ENCODE measurements around the gene UCN. TPM values are rescaled to one million over a fixed set of nuclear protein-coding genes. Genes with fewer than 3 reads are reported as not detected.

UCN gene
- total and polyA plus RNA-seq, 2 donors (not counting 1 experiment from before 2014, with no cell fraction given): 1.2 TPM; not detected in 1

DNA sequence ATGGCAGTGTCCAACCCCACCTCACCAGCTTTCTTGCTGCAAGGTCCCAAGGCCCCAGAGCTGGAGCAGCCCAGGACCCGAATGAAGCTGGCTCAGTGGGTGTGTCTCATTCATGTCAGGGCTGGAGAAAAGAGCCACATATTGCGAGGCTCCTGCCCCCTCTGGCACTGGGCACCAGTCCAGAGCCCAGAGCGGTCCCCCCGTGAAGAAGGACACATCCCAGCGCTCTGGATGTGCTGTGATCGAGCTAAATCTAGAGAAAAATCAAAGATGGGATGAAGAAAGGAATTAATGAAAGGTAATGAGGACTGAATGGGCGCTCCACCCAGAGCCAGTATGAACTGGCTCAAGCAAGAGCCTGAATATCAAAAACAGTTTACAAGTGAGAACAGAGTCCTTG, 27.9 kb upstream of the UCN start:
- TF ChIP-seq, protein P1, sequence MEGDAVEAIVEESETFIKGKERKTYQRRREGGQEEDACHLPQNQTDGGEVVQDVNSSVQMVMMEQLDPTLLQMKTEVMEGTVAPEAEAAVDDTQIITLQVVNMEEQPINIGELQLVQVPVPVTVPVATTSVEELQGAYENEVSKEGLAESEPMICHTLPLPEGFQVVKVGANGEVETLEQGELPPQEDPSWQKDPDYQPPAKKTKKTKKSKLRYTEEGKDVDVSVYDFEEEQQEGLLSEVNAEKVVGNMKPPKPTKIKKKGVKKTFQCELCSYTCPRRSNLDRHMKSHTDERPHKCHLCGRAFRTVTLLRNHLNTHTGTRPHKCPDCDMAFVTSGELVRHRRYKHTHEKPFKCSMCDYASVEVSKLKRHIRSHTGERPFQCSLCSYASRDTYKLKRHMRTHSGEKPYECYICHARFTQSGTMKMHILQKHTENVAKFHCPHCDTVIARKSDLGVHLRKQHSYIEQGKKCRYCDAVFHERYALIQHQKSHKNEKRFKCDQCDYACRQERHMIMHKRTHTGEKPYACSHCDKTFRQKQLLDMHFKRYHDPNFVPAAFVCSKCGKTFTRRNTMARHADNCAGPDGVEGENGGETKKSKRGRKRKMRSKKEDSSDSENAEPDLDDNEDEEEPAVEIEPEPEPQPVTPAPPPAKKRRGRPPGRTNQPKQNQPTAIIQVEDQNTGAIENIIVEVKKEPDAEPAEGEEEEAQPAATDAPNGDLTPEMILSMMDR (conservative IDR thresholded peaks at IDR 0.05 in 1 of 2, IDR thresholded peaks at IDR 0.05 in 1 of 2; ENCODE audit: low read depth in 1 of 2, low read length in 2 of 2): no peak
- TF ChIP-seq EZH2 (IDR thresholded peaks at IDR 0.05; ENCODE audit: low read length, missing control alignments): no peak
- Histone ChIP-seq H2AFZ (ENCODE audit: low read length) (no peak overlapping the region), H3K4me1 (ENCODE audit: control insufficient read depth, extremely low read depth, insufficient read depth, low read length) (no peaks in the 10 kb centered on the region), H4K20me1 (ENCODE audit: control insufficient read depth, extremely low read depth, insufficient read depth, low read length) (no peaks in the 10 kb centered on the region), H3K79me2 (ENCODE audit: control insufficient read depth, insufficient read depth, low read length) (no peaks in the 10 kb centered on the region), H3K27ac (ENCODE audit: insufficient read depth, low read length) (no peak overlapping the region), H3K36me3 (ENCODE audit: control insufficient read depth, insufficient read depth, low read length) (peaks cover 7% of the 10 kb centered on the region), H3K4me2 (ENCODE audit: extremely low read depth, insufficient read depth, low read length) (no peak overlapping the region), H3K9me3 (ENCODE audit: control insufficient read depth, insufficient read depth, low read depth, low read length) (no peaks in the 10 kb centered on the region), H3K9ac (ENCODE audit: insufficient read depth, low read length) (no peak overlapping the region), H3K27me3 (ENCODE audit: control insufficient read depth, insufficient read depth, low read length) (no peaks in the 10 kb centered on the region), H3K4me3 (replicated peaks in 1 of 4; ENCODE audit: control extremely low read depth in 1 of 4, insufficient read depth in 1 of 4, low read depth in 3 of 4, low read length in 4 of 4) (no peak overlapping the region)
- DNase-seq (ENCODE audit: low read depth in 2 of 2): no peak

- Histone ChIP-seq H3K4me1 (ENCODE audit: control insufficient read depth, extremely low read depth, insufficient read depth, low read length) (no peaks in the 10 kb centered on the region), H3K36me3 (ENCODE audit: control insufficient read depth, insufficient read depth, low read length) (peaks cover 8% of the 10 kb centered on the region), H4K20me1 (ENCODE audit: control insufficient read depth, extremely low read depth, insufficient read depth, low read length) (no peaks in the 10 kb centered on the region), H3K4me3 (replicated peaks in 1 of 4; ENCODE audit: control extremely low read depth in 1 of 4, insufficient read depth in 1 of 4, low read depth in 3 of 4, low read length in 4 of 4) (no peak overlapping the region), H3K27ac (ENCODE audit: insufficient read depth, low read length) (no peak overlapping the region), H2AFZ (ENCODE audit: low read length) (no peak overlapping the region), H3K9ac (ENCODE audit: insufficient read depth, low read length) (no peak overlapping the region), H3K79me2 (ENCODE audit: control insufficient read depth, insufficient read depth, low read length) (no peaks in the 10 kb centered on the region), H3K4me2 (ENCODE audit: extremely low read depth, insufficient read depth, low read length) (no peak overlapping the region), H3K9me3 (ENCODE audit: control insufficient read depth, insufficient read depth, low read depth, low read length) (no peaks in the 10 kb centered on the region), H3K27me3 (ENCODE audit: control insufficient read depth, insufficient read depth, low read length) (no peaks in the 10 kb centered on the region)
- no peak for DNase-seq (ENCODE audit: low read depth in 2 of 2)
- TF ChIP-seq, protein P1 (conservative IDR thresholded peaks at IDR 0.05 in 1 of 2, IDR thresholded peaks at IDR 0.05 in 1 of 2; ENCODE audit: low read depth in 1 of 2, low read length in 2 of 2): no peak
- TF ChIP-seq EZH2 (IDR thresholded peaks at IDR 0.05; ENCODE audit: low read length, missing control alignments): no peak
These were observed 27.1 kb upstream of the UCN start for GRCh38 chr2:27335311-27335710.

GRCh38 chr2:27324720-27325119, 16.5 kb upstream of the UCN start:
- Histone ChIP-seq H3K4me2 (ENCODE audit: extremely low read depth, insufficient read depth, low read length) (no peak overlapping the region), H3K4me1 (ENCODE audit: control insufficient read depth, extremely low read depth, insufficient read depth, low read length) (peaks cover 15% of the 10 kb centered on the region), H3K79me2 (ENCODE audit: control insufficient read depth, insufficient read depth, low read length) (peaks cover 8% of the 10 kb centered on the region), H3K9ac (ENCODE audit: insufficient read depth, low read length) (no peak overlapping the region), H3K36me3 (ENCODE audit: control insufficient read depth, insufficient read depth, low read length) (peaks cover 14% of the 10 kb centered on the region), H2AFZ (ENCODE audit: low read length) (no peak overlapping the region), H4K20me1 (ENCODE audit: control insufficient read depth, extremely low read depth, insufficient read depth, low read length) (no peaks in the 10 kb centered on the region), H3K9me3 (ENCODE audit: control insufficient read depth, insufficient read depth, low read depth, low read length) (no peaks in the 10 kb centered on the region), H3K4me3 (replicated peaks in 1 of 4; ENCODE audit: control extremely low read depth in 1 of 4, insufficient read depth in 1 of 4, low read depth in 3 of 4, low read length in 4 of 4) (no peak overlapping the region), H3K27ac (ENCODE audit: insufficient read depth, low read length) (no peak overlapping the region), H3K27me3 (ENCODE audit: control insufficient read depth, insufficient read depth, low read length) (no peaks in the 10 kb centered on the region)
- DNase-seq (ENCODE audit: low read depth in 2 of 2): no peak
- TF ChIP-seq, protein P1 (conservative IDR thresholded peaks at IDR 0.05 in 1 of 2, IDR thresholded peaks at IDR 0.05 in 1 of 2; ENCODE audit: low read depth in 1 of 2, low read length in 2 of 2): no peak
- no peak for TF ChIP-seq EZH2 (IDR thresholded peaks at IDR 0.05; ENCODE audit: low read length, missing control alignments)
